GM10248 (cell line): ENCODE data around the gene RANBP3L.

Experiments
- CTCF ChIA-PET: fragments of 300-600 bp; sonication (Branson Sonifier 250); formaldehyde crosslinking; extraction: SDS; loops from one replicate; lab custom pipeline; 2021; ENCODE audit warnings: antibody characterized with exemption; lab: Yijun Ruan, JAX
- POLR2A ChIA-PET: fragments of 350-650 bp; sonication (Branson Sonifier 250); formaldehyde crosslinking; extraction: SDS; loops from one replicate; lab custom pipeline; 2020; ENCODE audit warnings: antibody characterized with exemption; lab: Yijun Ruan, JAX
- DNase-seq: peaks from one replicate; pipeline ENCODE4 v3.0.0; 2012; ENCODE audit errors: extremely low spot score
- TF ChIP-seq, protein P1 (sequence below): IDR thresholded peaks from 2 replicates; pipeline ENCODE4 v1.5.1; 2012; ENCODE audit warnings: mild to moderate bottlenecking, low read depth; ENCODE audit errors: extremely low read depth, missing control alignments, control extremely low read depth

The RANBP3L gene

DNA sequence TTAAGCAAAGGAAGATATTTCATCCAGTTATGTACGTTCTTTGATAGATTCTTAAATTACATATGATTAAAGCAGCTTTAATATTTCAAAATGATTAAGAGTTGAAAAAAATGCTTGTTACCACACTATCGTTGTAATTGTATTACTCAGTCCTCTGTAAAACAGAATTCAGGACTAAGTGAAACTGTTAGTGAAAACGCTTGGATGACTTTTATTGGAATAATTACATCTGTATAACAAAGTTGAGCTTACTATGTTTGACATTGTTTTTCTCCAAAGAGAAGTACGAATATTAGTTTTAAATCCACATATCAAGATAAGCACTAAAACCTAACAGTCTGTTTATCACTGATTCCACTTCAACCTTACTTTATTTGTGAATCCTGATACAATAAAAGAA, 51.3 kb downstream of the RANBP3L start:
- ChIA-PET POLR2A (no interaction called here), CTCF (interaction anchor here (1.0 to 4.4 kb wide), 4 partner anchors 8 to 18 kb away, joined by 3 to 28 read pairs (median 14); partner anchors contain the start of gene NADK2)
- TF ChIP-seq, protein P1, sequence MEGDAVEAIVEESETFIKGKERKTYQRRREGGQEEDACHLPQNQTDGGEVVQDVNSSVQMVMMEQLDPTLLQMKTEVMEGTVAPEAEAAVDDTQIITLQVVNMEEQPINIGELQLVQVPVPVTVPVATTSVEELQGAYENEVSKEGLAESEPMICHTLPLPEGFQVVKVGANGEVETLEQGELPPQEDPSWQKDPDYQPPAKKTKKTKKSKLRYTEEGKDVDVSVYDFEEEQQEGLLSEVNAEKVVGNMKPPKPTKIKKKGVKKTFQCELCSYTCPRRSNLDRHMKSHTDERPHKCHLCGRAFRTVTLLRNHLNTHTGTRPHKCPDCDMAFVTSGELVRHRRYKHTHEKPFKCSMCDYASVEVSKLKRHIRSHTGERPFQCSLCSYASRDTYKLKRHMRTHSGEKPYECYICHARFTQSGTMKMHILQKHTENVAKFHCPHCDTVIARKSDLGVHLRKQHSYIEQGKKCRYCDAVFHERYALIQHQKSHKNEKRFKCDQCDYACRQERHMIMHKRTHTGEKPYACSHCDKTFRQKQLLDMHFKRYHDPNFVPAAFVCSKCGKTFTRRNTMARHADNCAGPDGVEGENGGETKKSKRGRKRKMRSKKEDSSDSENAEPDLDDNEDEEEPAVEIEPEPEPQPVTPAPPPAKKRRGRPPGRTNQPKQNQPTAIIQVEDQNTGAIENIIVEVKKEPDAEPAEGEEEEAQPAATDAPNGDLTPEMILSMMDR = no peak
- no peak for DNase-seq

DNA sequence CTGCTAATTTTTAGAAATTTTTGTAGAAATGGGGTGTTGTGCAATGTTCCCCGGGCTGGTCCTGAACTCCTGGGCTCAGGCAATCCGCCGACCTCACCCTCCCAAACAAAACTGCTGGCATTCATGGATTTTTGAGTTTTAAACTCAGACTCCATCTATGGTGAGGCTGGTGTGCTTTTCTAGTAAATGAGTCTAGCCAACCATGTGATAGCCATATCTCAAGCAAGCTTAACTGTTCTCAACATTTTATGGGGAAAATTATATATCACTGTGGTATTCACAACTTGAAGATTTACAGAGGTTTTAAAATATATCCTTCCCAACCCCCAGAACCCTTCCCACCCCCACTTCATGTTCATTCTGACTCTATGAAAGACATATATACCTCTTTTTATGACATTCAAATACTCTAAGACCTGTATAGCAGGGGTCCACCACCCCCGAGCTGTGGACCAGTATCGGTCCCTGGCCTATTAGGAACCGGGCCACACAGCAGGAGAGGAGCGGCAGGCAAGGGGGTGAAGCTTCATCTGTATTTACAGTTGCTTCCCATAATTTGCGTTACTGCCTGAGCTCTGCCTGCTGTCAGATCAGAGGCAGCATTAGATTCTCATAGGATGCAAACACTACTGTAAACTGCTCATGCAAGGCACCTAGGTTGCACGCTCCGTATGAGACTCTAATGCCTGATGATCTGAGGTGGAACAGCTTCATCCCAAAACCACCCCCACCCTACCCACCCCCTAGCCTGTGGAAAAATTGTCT, 55.5 kb downstream of the RANBP3L start:
- POLR2A ChIA-PET = no interaction called here
- DNase-seq = no peak
- TF ChIP-seq, protein P1 = no peak
- CTCF ChIA-PET = interaction anchor here (0.6 to 1.2 kb wide), 5 partner anchors 10 to 162 kb away, joined by 3 to 4 read pairs (median 3); no protein-coding TSS in a partner anchor

DNA sequence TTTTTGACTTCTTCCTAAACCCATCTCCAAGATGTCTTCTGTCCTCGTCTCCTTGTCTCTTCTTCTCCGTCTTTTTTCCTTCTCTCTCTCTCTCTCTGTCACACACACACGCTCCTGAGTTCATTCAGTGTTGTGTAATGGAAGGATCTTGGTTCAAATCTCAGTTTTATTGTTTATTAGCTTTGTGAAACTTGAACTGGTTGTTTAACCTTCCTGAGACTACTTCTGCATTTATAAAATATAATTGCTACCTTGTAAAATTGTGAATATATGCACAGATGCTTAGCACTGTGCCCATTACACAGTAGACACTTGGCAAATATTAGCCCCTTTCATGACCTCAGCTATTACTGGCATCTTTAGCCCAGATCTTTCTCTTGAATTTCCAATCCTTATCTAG, 57.6 kb downstream of the RANBP3L start:
- DNase-seq = no peak
- POLR2A ChIA-PET = no interaction called here
- TF ChIP-seq, protein P1 = no peak
- CTCF ChIA-PET = interaction anchor here (1.4 to 3.9 kb wide), 4 partner anchors 21 to 446 kb away, joined by 3 to 27 read pairs (median 4); no protein-coding TSS in a partner anchor

DNA sequence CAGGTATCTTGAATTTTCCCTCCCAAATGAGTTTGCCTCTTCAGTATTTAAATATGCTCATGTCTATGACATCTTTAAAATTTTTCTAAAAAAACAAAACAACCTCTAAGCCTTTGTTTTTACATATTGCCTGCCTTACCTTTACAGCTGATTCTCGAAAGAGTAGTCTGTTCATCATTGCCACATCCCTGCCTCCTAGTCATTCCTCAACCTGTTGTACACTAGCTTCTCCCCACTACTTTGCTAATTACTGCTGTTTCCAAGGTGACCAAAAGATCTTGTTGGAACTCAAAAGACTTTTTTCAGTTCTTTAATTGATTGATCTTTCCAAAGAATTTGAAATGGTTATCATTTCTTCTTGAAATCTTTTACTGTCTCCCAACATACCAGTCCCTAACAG, 58.0 kb downstream of the RANBP3L start:
- no peak for DNase-seq
- TF ChIP-seq, protein P1 = no peak
- CTCF ChIA-PET = interaction anchor here (1.3 to 6.5 kb wide), 7 partner anchors 8 to 139 kb away, joined by 3 to 39 read pairs (median 24); no protein-coding TSS in a partner anchor
- POLR2A ChIA-PET = no interaction called here

DNA sequence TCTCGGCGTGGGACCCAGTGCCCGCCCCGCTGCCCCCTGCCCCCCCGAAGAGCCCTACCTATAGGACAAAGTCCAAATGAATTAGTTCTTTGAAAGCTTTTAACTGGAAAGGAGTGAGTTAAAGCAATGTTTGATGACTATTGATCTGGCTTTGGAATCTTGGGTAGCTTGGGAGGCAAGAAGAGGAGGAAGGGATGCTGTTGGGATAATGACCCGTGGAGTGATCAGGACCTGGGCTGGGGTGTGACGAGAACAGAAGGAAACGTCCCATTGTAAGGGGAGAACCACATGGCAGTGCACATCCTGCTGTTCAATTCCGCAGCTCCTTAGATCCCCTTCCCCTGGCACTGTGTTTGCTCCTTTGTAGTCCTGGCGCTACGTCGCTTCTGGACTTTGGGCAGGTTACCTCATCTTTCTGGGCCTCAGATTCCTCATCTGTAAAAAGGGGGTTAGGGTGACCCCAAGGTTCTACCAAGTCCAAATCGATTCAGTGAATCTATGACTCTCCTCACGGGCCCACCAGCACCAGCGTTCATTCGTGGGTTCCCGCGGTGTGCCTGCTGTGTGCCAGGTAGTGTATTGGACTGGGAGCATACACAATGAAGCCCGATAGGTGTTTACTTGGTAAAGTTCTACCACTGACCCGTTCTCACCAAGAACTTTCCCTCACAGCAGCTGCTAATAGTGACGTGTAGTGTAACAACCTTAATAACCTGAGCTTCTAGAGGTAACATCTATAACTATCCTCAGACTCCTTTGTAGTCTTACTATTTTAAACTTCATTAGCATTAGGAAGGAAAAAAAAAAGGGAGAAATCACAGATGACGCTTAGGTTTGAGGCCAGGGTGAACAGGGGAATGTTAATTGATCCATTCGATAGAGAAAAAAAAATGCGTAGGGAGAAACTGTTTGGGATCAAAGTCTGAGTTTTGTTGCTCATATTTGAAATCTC, 58.9 kb downstream of the RANBP3L start:
- ChIA-PET CTCF (interaction anchor here (0.8 to 6.5 kb wide), 36 partner anchors 9 to 453 kb away, joined by 3 to 39 read pairs (median 4); no protein-coding TSS in a partner anchor), POLR2A (interaction anchor here (1.0 kb wide), 1 partner anchor 10 kb away, joined by 3 read pairs; no protein-coding TSS in a partner anchor)
- TF ChIP-seq, protein P1 = no peak
- DNase-seq = no peak
